RWPE1 (cell line): ENCODE measurements around the gene SURF4.
"Not testable (repeated sequence)": the region's sequence is repeated elsewhere in the genome, so short reads cannot be mapped to it uniquely, and the experiment has no call there.

Source experiments
- CTCF ChIA-PET: fragments of 350-600 bp; sonication (Branson Sonifier 250); formaldehyde crosslinking; extraction: SDS; loops from one replicate; lab custom pipeline; 2021; lab: Yijun Ruan, JAX
- POLR2A ChIA-PET: fragments of 400-600 bp; formaldehyde crosslinking; extraction: SDS; loops from one replicate; lab custom pipeline; 2020; ENCODE audit warnings: antibody characterized with exemption; ENCODE audit not compliant: low non-redundant PET; lab: Yijun Ruan, JAX
- DNase-seq: peaks from one replicate; pipeline ENCODE4 v3.0.0; 2012; ENCODE audit warnings: low spot score
- H3K27ac ChIP-seq: fragments of 450-650 bp; 2 replicates; pipeline ENCODE4 v1.5.1; 2017
- CTCF ChIP-seq: fragments of 450-650 bp; conservative IDR thresholded peaks from 2 replicates; pipeline ENCODE4 v1.5.1; 2017; ENCODE audit warnings: low read depth, mild to moderate bottlenecking

The SURF4 gene

GRCh38 chr9:133333011-133333410, 42.8 kb downstream of the SURF4 start:
- ChIA-PET POLR2A (interaction anchor here (0.6 kb wide), 1 partner anchor 22 kb away, joined by 8 read pairs; no protein-coding TSS in a partner anchor), CTCF (no interaction called here)
- no peak for TF ChIP-seq CTCF

GRCh38 chr9:133332381-133332730, 43.5 kb downstream of the SURF4 start:
- CTCF ChIA-PET, result no interaction called here
- no peak for TF ChIP-seq CTCF
- DNase-seq, result no peak
- POLR2A ChIA-PET, result no interaction called here
- no peak overlapping the region for H3K27ac ChIP-seq

More at GRCh38 chr9:133333011-133333410, 42.8 kb downstream of the SURF4 start:
- H3K27ac ChIP-seq, result peak overlapping the region; percentile 23
- no peak for DNase-seq

GRCh38 chr9:133331641-133332380, 44.0 kb downstream of the SURF4 start:
- POLR2A ChIA-PET, result interaction anchor here (0.5 kb wide), 1 partner anchor 17 kb away, joined by 3 read pairs; no protein-coding TSS in a partner anchor
- peak overlapping the region; percentile 13 for H3K27ac ChIP-seq
- TF ChIP-seq CTCF, result no peak
- CTCF ChIA-PET, result no interaction called here
- no peak for DNase-seq

GRCh38 chr9:133331221-133331620, 44.6 kb downstream of the SURF4 start:
- ChIA-PET CTCF (interaction anchor here (2.3 to 2.5 kb wide), 2 partner anchors 92 to 144 kb away, joined by 8 to 45 read pairs; no protein-coding TSS in a partner anchor), POLR2A (interaction anchor here (0.5 kb wide), 1 partner anchor 18 kb away, joined by 3 read pairs; no protein-coding TSS in a partner anchor)
- DNase-seq, result no peak
- TF ChIP-seq CTCF, result no peak
- peak overlapping the region; percentile 13 for H3K27ac ChIP-seq

GRCh38 chr9:133329306-133330156, 46.3 kb downstream of the SURF4 start:
- TF ChIP-seq CTCF, result peak; percentile 91
- POLR2A ChIA-PET, H3K27ac ChIP-seq: not testable (repeated sequence)
- CTCF ChIA-PET, result interaction anchor here (0.6 to 2.5 kb wide), 13 partner anchors 10 to 966 kb away, joined by 3 to 45 read pairs (median 4); partner anchors contain the start of gene WDR5
- peak; percentile 47 for DNase-seq

GRCh38 chr9:133327834-133328484, 47.9 kb downstream of the SURF4 start:
- H3K27ac ChIP-seq, result no peak overlapping the region
- POLR2A ChIA-PET, result no interaction called here
- CTCF ChIA-PET, result interaction anchor here (0.6 to 1.1 kb wide), 3 partner anchors 142 to 234 kb away, joined by 4 to 5 read pairs (median 5); no protein-coding TSS in a partner anchor
- TF ChIP-seq CTCF, result no peak
- DNase-seq, result no peak

GRCh38 chr9:133327021-133327420, 48.8 kb downstream of the SURF4 start:
- CTCF ChIA-PET, POLR2A ChIA-PET, H3K27ac ChIP-seq, DNase-seq: not testable (repeated sequence)
